T-helper 2 cell treated with Interferon-gamma antibody and Interleukin-4, amounts not matched to agents 5 μg/mL and 100 μg/mL, for 36 hours (primary cell): ENCODE data around the gene DTD1.

Source experiments
- DNase-seq: peaks from one replicate; pipeline ENCODE4 v3.0.0; 2021; ENCODE audit warnings: low spot score
- H3K27ac Mint-ChIP-seq: one replicate; pipeline ENCODE4 v1.8.0; 2021; ENCODE audit warnings: mild to moderate bottlenecking, mixed read lengths
- H3K27me3 Mint-ChIP-seq: one replicate; pipeline ENCODE4 v1.8.0; 2021; ENCODE audit warnings: low read depth, mixed read lengths
- H3K36me3 Mint-ChIP-seq: one replicate; pipeline ENCODE4 v1.8.0; 2021; ENCODE audit warnings: low read depth, mixed read lengths
- H3K4me1 Mint-ChIP-seq: one replicate; pipeline ENCODE4 v1.8.0; 2021; ENCODE audit warnings: low read depth, mixed read lengths
- H3K4me3 Mint-ChIP-seq: one replicate; pipeline ENCODE4 v1.8.0; 2022; ENCODE audit warnings: mild to moderate bottlenecking, moderate library complexity, mixed read lengths
- H3K9me3 Mint-ChIP-seq: one replicate; pipeline ENCODE4 v1.8.0; 2021; ENCODE audit warnings: mixed read lengths

DTD1 gene

DNA sequence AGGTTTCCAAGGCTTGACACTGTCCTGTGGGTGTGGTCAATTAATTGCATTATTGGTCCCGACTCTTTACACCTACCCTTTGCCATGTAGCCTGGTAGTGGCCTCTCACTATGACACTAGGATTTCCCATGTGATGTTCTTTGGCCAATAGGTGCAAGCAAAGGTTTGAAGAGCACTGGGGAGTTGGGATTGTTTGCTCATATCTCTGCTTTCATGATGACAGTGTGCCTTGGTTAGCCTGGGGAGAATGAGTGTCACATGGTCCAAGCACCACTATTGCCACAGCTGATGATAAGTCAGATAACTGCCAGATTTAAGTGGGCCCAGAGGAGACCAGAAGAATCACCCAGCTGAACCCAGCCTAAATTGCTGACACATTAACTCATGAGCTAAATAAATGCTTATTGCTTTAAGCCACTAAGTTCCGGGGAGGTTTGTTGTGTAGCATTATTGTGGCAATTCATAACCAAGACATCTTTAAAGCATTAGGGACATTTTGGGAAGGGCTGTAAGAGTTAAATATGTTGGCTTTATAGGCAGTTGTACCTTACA lies 208.5 kb downstream of the DTD1 start:
- Mint-ChIP-seq H3K9me3 (peaks cover 10% of the 10 kb centered on the region), H3K27me3 (no peaks in the 10 kb centered on the region), H3K27ac (no peak overlapping the region), H3K36me3 (no peaks in the 10 kb centered on the region), H3K4me1 (peaks cover 11% of the 10 kb centered on the region), H3K4me3 (no peak overlapping the region)
- DNase-seq, result no peak

DNA sequence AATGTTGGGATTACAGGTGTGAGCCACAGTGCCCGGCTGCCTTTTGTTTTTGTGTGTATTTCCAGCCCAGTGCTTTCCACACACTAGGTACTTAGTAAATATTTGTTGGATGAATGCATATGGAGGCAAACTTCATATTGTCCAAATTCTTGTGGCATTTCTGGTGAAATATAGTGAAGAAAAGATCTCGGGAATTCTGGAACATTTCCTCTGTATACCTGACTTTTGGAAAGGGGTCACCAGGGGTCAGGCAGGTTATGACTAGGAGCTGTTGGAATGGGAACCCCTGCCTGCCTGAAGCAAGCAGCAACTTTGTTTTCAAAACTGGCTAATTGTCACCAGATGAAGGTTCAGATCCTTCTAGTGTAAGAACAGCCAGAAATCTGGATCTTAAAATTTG lies 213.7 kb downstream of the DTD1 start:
- no peaks in the 10 kb centered on the region for H3K27me3 Mint-ChIP-seq
- H3K4me1 Mint-ChIP-seq, result no peaks in the 10 kb centered on the region
- H3K9me3 Mint-ChIP-seq, result peaks cover under 1% of the 10 kb centered on the region
- DNase-seq, result no peak
- no peak overlapping the region for H3K27ac Mint-ChIP-seq
- H3K4me3 Mint-ChIP-seq, result no peak overlapping the region
- H3K36me3 Mint-ChIP-seq, result no peaks in the 10 kb centered on the region

- Mint-ChIP-seq H3K36me3 (no peaks in the 10 kb centered on the region), H3K9me3 (no peaks in the 10 kb centered on the region), H3K27me3 (no peaks in the 10 kb centered on the region), H3K4me1 (no peaks in the 10 kb centered on the region), H3K4me3 (no peak overlapping the region), H3K27ac (no peak overlapping the region)
- DNase-seq, result no peak
These were observed 214.3 kb downstream of the DTD1 start for GRCh38 chr20:18802012-18802634.

DNA sequence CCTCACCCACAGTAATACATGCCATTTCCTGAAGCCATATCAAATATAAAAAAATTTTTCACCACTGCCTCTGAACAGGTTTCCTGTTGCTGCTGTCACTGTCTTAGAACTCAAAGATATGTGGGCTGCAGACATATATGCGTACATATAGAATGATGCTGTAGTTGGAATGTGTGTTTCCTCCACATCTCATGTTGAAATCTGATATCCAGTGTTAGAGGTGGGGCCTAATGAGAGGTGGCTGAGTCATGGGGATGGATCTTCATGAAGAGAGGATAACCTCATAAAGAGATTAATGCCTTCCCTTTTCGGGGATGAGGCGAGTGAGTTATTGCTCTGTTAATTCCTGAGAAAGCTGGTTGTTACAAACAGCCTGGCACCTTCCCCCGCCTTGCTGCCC lies 218.0 kb downstream of the DTD1 start:
- no peaks in the 10 kb centered on the region for H3K27me3 Mint-ChIP-seq
- no peak for DNase-seq
- H3K9me3 Mint-ChIP-seq, result no peaks in the 10 kb centered on the region
- no peak overlapping the region for H3K4me3 Mint-ChIP-seq
- no peaks in the 10 kb centered on the region for H3K4me1 Mint-ChIP-seq
- H3K36me3 Mint-ChIP-seq, result no peaks in the 10 kb centered on the region
- H3K27ac Mint-ChIP-seq, result no peak overlapping the region

- Mint-ChIP-seq H3K27ac (no peak overlapping the region), H3K27me3 (no peaks in the 10 kb centered on the region), H3K4me3 (no peak overlapping the region), H3K4me1 (no peaks in the 10 kb centered on the region), H3K9me3 (no peaks in the 10 kb centered on the region), H3K36me3 (no peaks in the 10 kb centered on the region)
- no peak for DNase-seq
These were observed 220.9 kb downstream of the DTD1 start for GRCh38 chr20:18808712-18809111.

GRCh38 chr20:18811186-18811585 lies 223.3 kb downstream of the DTD1 start:
- no peak for DNase-seq
- Mint-ChIP-seq H3K27me3 (no peaks in the 10 kb centered on the region), H3K27ac (no peak overlapping the region), H3K4me1 (no peaks in the 10 kb centered on the region), H3K4me3 (no peak overlapping the region), H3K9me3 (no peaks in the 10 kb centered on the region), H3K36me3 (no peaks in the 10 kb centered on the region)

- no peaks in the 10 kb centered on the region for H3K27me3 Mint-ChIP-seq
- no peaks in the 10 kb centered on the region for H3K9me3 Mint-ChIP-seq
- no peak overlapping the region for H3K27ac Mint-ChIP-seq
- DNase-seq, result no peak
- H3K4me1 Mint-ChIP-seq, result no peaks in the 10 kb centered on the region
- no peaks in the 10 kb centered on the region for H3K36me3 Mint-ChIP-seq
- H3K4me3 Mint-ChIP-seq, result no peak overlapping the region
These were observed 224.1 kb downstream of the DTD1 start for GRCh38 chr20:18811904-18812303.

GRCh38 chr20:18813483-18813882 lies 225.6 kb downstream of the DTD1 start, which contains the start of gene SCP2D1:
TSS of gene SCP2D1 (plus strand) at chr20:18813783. CDS start at chr20:18813816, 33 bp downstream.
- no peak within 1 kb of the TSS for H3K4me3 Mint-ChIP-seq
- H3K27ac Mint-ChIP-seq, result no peak within 1 kb of the TSS

GRCh38 chr20:18815194-18815942 lies 227.5 kb downstream of the DTD1 start:
- Mint-ChIP-seq H3K27me3 (no peaks in the 10 kb centered on the region), H3K9me3 (no peaks in the 10 kb centered on the region), H3K4me3 (no peak overlapping the region), H3K4me1 (no peaks in the 10 kb centered on the region), H3K27ac (no peak overlapping the region), H3K36me3 (no peaks in the 10 kb centered on the region)
- DNase-seq, result no peak

More at GRCh38 chr20:18813483-18813882, 225.6 kb downstream of the DTD1 start, which contains the start of gene SCP2D1:
- no peaks in the 10 kb centered on the region for H3K9me3 Mint-ChIP-seq
- DNase-seq, result no peak
- no peaks in the 10 kb centered on the region for H3K27me3 Mint-ChIP-seq
- no peaks in the 10 kb centered on the region for H3K36me3 Mint-ChIP-seq
- H3K4me1 Mint-ChIP-seq, result no peaks in the 10 kb centered on the region
